Measurements from ENCODE around the gene PEX16. TPM values are rescaled to one million over a fixed set of nuclear protein-coding genes. Genes with fewer than 3 reads are reported as not detected.
"Not testable (repeated sequence)": the region's sequence is repeated elsewhere in the genome, so short reads cannot be mapped to it uniquely, and the experiment has no call there.

PEX16 gene
- total RNA-seq, 1 donor from 2014 or later, result 20.7 TPM

GRCh38 chr11:45902452-45903380 lies 15.0 kb downstream of the PEX16 start:
- Mint-ChIP-seq H3K36me3 (no peaks in the 10 kb centered on the region), H3K4me1 (peaks cover 8% of the 10 kb centered on the region), H3K9me3 (no peaks in the 10 kb centered on the region), H3K4me3 (no peak overlapping the region), H3K27ac (no peak overlapping the region), H3K27me3 (ENCODE audit: low read depth) (peaks cover 5% of the 10 kb centered on the region)
- TF ChIP-seq, protein P1, sequence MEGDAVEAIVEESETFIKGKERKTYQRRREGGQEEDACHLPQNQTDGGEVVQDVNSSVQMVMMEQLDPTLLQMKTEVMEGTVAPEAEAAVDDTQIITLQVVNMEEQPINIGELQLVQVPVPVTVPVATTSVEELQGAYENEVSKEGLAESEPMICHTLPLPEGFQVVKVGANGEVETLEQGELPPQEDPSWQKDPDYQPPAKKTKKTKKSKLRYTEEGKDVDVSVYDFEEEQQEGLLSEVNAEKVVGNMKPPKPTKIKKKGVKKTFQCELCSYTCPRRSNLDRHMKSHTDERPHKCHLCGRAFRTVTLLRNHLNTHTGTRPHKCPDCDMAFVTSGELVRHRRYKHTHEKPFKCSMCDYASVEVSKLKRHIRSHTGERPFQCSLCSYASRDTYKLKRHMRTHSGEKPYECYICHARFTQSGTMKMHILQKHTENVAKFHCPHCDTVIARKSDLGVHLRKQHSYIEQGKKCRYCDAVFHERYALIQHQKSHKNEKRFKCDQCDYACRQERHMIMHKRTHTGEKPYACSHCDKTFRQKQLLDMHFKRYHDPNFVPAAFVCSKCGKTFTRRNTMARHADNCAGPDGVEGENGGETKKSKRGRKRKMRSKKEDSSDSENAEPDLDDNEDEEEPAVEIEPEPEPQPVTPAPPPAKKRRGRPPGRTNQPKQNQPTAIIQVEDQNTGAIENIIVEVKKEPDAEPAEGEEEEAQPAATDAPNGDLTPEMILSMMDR (IDR thresholded peaks at IDR 0.05; ENCODE audit: unreplicated experiment), result no peak
- DNase-seq (ENCODE audit: low spot score in 2 of 2, unreplicated experiment in 2 of 2), result no peak

DNA sequence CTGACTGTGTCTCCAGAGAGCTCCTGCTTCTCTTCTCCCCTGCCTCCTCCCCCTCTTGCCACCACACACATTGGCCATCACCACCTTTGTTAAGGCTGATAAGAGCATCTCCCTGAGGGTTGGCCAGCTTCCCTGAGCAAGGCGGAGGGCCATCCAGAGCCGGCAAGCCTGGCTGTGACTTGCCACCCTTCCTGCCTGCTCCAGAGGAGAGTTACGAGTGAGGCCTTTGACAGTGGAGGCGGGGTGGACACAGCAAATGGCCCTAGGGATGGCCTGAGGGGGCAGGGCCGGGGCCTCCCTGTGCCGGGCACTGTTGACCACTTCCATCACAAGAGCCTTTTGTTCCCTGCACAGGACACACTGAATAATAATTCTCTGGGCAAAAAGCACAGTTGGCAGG lies 16.1 kb downstream of the PEX16 start:
- H3K36me3 Mint-ChIP-seq, result no peaks in the 10 kb centered on the region
- no peak overlapping the region for H3K4me3 Mint-ChIP-seq
- TF ChIP-seq, protein P1 (IDR thresholded peaks at IDR 0.05; ENCODE audit: unreplicated experiment), result no peak
- H3K27ac Mint-ChIP-seq, result no peak overlapping the region
- no peak for DNase-seq (ENCODE audit: low spot score in 2 of 2, unreplicated experiment in 2 of 2)
- H3K9me3 Mint-ChIP-seq, result no peaks in the 10 kb centered on the region
- H3K4me1 Mint-ChIP-seq, result peaks cover 8% of the 10 kb centered on the region
- H3K27me3 Mint-ChIP-seq (ENCODE audit: low read depth), result peaks cover 5% of the 10 kb centered on the region

DNA sequence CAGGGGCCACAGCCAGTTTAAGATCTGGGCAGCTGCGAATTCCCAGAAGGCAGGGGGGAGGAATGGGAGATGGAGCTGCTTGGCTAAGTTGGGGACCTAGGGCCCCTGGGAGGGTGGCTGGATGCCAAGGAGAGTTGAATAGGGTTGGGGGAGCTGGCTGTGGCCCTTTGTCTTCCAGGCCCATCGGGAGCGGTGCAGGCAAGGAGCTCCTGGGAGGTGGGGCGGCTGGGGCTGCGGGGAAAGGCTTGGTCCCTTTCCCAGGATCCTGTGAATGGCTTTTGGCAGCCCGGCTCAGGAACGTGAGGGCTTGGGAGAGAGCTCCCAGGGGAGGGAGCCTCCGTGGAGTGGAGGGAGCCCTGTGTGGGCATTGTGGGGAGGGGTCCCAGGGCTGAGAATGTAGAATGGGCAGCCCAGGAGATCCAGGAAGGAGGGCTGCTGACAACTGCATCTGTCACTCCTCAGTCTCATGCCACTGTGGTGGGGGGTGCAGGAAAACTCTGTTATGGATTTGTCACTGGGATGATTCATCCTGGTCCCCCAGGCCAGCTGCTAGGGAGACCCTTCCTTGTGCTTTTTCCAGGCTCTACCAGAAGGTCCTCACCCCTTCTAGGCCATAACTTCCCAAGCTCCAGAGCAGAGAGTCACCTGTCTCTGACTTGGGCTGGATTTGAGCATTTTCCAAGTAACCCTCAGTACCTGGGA lies 16.6 kb downstream of the PEX16 start:
- Mint-ChIP-seq H3K27ac (no peak overlapping the region), H3K4me1 (peaks cover 11% of the 10 kb centered on the region), H3K4me3 (peak overlapping the region; percentile 74), H3K27me3 (ENCODE audit: low read depth) (peaks cover 5% of the 10 kb centered on the region), H3K36me3 (no peaks in the 10 kb centered on the region), H3K9me3 (no peaks in the 10 kb centered on the region)
- no peak for DNase-seq (ENCODE audit: low spot score in 2 of 2, unreplicated experiment in 2 of 2)
- TF ChIP-seq, protein P1 (IDR thresholded peaks at IDR 0.05; ENCODE audit: unreplicated experiment), result no peak

DNA sequence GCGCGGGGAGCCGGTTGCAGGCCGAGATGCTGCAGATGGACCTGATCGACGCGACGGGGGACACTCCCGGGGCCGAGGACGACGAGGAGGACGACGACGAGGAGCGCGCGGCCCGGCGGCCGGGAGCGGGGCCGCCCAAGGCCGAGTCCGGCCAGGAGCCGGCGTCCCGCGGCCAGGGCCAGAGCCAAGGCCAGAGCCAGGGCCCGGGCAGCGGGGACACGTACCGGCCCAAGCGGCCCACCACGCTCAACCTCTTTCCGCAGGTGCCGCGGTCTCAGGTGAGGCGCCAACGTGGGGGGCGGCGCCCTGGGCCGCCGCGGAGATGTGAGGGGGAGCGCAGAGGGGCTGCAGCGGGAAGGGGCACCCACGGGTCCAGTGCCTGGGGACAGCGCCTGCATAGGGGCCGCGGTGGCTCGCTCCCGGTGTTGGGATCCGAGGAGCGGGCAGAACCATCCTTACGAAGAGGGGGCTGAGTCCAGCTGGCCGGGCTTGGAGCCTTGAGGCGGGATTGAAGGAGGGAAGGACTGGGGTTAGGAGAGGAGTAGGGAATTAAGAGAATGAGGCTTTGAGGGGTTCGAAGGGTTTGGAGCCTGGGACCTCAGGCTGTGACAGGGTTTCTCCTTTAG lies 17.4 kb downstream of the PEX16 start:
- not testable (repeated sequence) for H3K9me3 Mint-ChIP-seq; H3K36me3 Mint-ChIP-seq; H3K27ac Mint-ChIP-seq; H3K27me3 Mint-ChIP-seq (ENCODE audit: low read depth)
- peaks cover 11% of the 10 kb centered on the region for H3K4me1 Mint-ChIP-seq
- peak in 1 of 2 experiments; percentile 45 for DNase-seq (ENCODE audit: low spot score in 2 of 2, unreplicated experiment in 2 of 2)
- peak overlapping the region; percentile 74 for H3K4me3 Mint-ChIP-seq

DNA sequence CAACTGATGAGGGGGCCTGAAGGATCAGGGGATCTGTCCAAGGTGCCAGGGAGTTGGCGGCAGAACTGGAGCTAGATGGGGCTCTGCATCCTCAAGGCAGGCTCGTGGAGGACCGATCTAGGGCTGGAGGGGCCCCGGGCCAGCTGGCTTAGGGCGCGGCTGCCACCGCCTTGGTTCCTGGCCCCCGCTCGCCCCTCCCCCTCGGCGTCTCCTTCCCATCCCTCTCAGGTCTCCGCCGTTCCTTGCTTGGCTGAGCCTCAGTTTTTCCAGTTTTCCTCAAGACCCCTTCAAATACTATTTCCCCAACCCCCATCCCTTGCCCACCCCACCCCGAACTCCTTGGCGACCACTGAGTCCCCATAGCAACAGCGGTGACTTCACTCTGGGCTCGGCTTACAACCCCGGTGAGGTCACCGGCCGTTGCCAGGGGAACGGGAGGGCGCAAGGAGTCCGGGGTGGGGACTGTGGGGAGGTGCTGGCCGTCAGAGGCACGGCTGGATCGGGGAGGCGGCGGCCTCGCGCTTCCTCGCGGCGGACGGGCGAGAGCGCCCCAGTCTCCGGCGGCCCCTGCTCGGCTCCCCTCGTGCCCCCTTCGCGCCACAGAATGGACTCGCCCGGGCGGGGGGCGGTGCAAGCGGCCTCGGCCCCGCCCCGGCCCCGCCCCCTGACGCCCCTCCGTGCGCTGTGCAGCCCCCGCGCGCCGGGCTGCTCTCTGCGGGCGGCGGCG lies 18.1 kb downstream of the PEX16 start:
- peaks cover 11% of the 10 kb centered on the region for H3K4me1 Mint-ChIP-seq
- no peaks in the 10 kb centered on the region for H3K36me3 Mint-ChIP-seq
- H3K9me3 Mint-ChIP-seq, result no peaks in the 10 kb centered on the region
- peaks cover 5% of the 10 kb centered on the region for H3K27me3 Mint-ChIP-seq (ENCODE audit: low read depth)
- peak; percentile 63 to 78 for DNase-seq (ENCODE audit: low spot score in 2 of 2, unreplicated experiment in 2 of 2)
- TF ChIP-seq, protein P1 (IDR thresholded peaks at IDR 0.05; ENCODE audit: unreplicated experiment), result no peak
- H3K4me3 Mint-ChIP-seq, result peak overlapping the region; percentile 69
- H3K27ac Mint-ChIP-seq, result peak overlapping the region; percentile 61
